Measurements from ENCODE around the gene HIVEP3.
A peak's percentile ranks its signal among the peaks of the same experiment; 100 is the strongest.

The HIVEP3 gene

GRCh38 chr1:41495210-41495948, 423.3 kb downstream of the HIVEP3 start:
- DNase-seq (ENCODE audit: low spot score), result no peak

DNA sequence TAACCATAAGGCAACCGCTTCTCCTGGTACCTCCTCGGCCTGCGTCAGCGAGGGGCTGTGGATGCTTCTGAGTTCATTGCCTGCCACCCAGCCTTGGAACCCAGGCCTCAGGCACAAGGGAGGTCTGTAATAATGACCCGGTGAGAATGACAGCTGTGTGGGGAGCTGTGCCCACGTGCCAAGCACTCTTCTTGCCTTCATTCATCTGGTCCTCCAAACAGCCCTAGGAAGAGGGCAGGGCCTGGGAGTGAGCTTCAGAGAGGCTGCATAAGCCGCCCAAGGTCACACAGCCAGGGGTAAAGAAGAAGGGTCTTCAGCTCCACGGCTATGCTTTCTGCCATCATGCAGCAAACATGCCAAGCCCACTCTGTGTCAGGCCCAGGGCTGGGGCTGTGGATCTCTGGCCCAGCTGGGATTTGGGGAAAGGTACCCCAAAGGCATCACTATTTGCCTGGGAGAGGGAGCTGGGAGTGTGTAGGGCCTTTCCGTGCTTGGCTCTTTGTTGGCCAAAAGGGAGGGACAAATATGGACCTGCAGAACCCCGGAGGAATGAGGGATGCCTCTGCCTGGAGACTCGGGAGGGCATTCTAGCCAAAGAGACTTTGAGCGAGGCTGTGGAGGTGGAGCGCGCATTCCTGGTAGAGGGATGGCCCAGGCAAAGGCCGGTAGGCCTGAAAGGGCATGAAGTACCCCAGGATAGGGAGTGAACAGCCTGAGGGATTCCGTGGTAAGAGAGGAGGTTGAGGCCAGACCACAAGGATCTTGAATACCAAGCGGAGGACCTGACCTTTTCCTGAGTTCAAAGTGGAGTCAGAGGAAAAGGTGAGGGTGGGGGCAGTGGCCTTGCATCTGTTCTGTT, 424.1 kb downstream of the HIVEP3 start:
- no peak for DNase-seq (ENCODE audit: low spot score)

DNA sequence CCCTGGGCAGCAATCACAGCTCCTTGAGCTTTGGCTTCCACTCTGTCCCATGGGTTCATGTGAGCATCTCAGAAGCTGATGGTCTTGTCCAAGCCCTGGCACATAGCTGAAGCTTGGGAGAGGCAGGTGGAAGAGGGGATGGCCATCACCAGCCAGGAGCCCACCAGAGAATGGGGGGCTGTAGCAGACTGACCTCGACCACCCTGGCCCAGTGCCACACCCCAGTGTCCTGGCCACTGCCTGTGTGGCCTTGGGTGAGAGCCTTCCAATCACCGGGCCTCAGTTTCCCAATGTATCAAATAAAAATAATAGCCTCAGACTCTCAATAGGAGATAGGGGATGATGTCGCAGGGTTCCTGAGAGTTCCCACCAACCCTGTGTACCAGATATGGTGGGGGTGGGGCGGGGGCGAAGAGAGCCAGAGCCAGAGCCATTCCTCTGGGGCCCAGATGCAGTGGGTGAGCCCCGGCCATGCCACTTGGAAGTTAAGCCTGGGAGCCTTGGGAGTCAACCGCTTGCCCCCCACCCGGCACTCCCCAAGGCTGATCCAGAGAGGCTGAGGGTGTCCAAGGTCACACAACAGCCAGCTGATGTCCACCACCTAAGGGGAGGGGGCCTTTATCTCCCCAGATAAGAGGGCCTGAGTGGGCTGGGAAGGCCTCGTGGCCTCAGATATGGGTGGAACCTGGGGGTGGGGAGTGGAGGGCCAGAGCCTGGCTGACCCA, 424.9 kb downstream of the HIVEP3 start:
- DNase-seq (ENCODE audit: low spot score), result no peak

DNA sequence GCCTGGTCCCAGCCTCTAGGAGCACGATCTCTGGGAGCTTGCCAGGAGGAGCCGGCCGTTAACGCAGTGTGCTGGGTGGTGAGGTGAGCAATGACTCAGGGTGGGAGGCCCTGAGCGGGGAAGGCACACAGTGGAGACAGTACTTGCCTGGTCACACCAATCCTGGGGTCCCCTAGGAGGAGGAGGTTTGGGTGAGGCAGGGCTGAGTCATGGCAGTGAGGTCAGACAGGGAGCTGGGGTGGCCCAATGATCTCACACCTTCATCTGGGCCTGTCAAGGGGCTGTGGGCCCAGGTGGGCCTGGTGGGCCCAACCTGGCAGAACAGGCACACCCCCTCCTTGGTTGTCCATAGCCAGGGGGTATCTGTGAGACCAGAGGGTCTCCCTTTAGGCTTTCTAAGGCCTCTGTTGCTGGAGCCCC, 425.6 kb downstream of the HIVEP3 start:
- DNase-seq (ENCODE audit: low spot score), result no peak

DNA sequence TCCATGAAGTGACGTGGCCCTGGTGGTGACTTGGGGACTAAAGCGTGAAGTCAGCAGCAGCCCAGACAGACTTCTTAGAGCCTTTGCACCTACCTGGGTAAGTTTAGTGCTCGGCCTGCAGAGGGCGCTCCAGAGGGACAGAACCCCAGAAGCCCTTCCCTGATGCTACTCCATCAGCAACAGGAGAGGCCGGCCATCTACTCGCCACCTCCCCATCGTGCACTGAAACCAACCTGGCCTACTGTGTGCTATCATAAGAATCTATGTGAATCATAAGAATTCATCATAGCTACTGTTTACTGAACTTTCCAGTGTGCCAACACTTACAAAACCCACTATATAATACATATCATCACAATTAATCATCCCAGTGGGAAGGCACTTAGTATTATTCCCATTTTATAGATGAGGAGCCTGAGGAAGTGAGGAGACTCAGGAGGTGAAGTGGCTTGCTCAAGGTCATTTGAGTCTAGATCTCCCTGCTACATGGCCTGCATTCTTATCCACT, 426.3 kb downstream of the HIVEP3 start:
- DNase-seq (ENCODE audit: low spot score), result no peak

- no peak for DNase-seq (ENCODE audit: low spot score)
Observed at GRCh38 chr1:41490911-41491310, 427.8 kb downstream of the HIVEP3 start.

GRCh38 chr1:41489561-41489960, 429.2 kb downstream of the HIVEP3 start:
- no peak for DNase-seq (ENCODE audit: low spot score)

- DNase-seq (ENCODE audit: low spot score), result no peak
Observed at GRCh38 chr1:41488040-41488951, 430.4 kb downstream of the HIVEP3 start.

DNA sequence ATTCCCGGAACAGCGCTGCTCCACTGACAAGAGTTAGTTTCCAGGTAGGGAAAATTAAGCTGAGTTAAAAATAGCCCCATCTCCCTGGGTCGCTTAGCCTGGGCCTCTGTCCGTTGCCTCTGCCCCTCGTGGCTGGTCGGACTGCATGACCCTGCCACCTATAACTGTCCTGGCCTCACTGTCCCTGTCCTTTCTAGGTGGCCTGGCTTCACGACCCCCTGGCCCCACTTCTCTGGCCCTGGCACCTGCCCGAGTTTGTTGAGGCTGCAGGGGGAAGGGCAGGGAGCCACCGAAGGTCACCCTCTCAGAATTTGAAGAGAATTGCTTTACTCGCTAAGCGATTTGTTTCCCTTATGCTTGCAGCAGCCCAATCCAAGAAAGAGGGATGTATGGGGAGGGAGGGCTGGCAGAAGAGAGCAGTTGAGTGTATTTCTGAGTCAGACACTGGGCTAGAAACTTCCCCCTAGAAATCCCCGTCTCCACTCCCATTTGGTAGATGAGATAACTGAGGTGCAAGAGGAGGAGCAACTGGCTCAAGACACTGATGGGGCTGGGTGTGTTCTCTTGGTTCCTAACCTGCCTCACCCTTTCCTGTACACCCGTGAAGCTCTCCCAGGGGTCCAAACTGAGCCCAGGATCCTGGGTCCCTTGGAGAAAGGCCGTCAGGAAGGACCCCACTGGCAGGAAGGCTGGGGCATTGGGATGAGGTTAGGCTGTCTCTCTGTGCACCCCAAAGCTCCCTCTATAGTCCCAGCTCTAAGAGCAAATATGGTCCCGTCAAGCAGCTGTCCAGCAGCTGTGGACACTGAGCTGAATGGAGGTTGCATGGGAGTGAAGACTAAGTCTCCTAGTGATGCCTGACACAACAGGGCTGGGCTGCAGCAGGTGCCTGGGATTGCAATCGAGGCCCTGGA, 431.3 kb downstream of the HIVEP3 start:
- DNase-seq (ENCODE audit: low spot score), result no peak

- no peak for DNase-seq (ENCODE audit: low spot score)
Observed at GRCh38 chr1:41486371-41487125, 432.2 kb downstream of the HIVEP3 start.

GRCh38 chr1:41486053-41486370, 432.7 kb downstream of the HIVEP3 start:
- DNase-seq (ENCODE audit: low spot score), result no peak

DNA sequence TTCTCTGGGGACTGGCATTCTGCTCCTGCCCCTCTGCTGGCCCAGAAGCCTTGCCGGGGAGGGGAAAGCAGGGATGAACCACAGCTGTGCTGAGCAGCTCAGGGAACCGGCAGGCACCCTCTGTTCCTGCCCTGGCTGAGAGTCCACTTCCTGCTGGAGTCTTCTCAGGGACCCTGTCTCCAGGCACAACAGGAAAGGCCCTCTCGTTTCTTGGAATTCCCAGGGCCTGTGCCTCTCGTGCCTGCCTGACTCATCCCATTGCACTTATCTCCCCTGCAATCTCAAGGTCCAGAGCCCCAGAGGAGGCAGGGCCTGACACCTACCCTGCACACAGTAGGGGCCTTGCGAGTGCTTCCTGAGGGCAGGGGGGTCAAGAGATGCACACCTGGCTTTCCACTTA, 433.1 kb downstream of the HIVEP3 start:
- DNase-seq (ENCODE audit: low spot score), result no peak

GRCh38 chr1:41484402-41485241, 434.1 kb downstream of the HIVEP3 start, which contains the start of gene EDN2:
Gene EDN2, minus strand, starts transcription at chr1:41484683. Its CDS starts 82 bp downstream, at chr1:41484601.
- peak; percentile 77 for DNase-seq (ENCODE audit: low spot score)

DNA sequence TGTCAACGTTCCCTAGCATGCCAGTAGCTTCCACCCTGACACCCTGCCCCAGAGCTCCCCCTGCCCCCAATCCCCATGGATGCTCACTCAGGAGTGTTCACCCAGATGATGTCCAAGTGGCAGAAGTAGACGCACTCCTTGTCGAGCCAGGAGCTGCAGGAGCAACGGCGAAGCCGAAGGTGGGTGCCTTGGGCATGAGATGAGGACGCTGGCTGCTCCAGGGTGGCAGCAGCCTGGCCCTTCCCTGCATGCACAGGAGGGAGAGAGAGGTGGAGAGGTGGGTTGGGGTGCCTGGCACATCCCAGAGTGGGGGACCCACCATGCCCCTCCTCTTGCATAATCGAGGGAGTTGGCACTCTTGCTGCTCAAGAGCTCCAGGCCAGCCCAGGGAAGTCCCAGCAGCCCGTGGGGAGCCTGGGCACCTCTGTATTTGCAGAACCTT, 434.7 kb downstream of the HIVEP3 start:
- DNase-seq (ENCODE audit: low spot score), result no peak

DNA sequence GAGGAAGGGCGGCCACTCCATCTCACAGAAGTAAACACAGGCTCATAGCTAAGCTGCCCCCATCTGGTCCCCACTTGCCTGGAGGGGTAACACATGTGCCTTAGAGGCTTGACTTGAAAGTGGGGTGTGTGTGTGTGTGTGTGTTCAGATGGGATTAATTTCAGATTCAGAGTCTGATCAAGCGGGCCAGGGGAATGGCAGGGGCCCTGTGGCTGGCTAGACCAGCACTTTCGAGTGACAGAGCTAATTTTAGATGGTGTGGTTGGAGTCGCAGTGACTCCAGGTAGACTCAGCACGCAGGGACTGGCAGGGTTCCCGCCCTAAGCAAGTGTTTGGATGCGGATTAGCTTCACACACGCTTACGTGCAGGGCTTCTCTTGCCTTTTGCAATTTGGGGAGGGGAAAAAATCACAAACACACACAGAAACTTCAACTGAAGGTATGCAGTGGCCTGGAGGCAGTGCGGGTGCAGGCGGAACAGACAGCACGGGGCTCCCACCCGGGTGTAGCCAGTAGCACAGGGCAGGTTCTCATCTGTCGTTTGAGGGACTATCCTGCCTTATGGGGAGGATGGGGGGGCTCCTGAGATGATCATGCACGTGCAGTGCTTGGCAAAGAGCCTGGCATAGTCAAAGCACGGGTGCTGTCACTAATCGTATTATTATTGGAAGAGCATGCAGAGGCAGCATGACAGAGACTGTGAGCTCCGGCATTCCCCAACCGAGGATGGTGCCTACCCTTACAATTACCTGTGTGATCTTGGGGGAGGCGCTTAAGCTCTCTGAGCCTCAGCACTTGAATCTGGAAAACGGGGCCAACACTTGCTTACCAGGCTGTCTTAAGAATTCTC, 435.5 kb downstream of the HIVEP3 start:
- no peak for DNase-seq (ENCODE audit: low spot score)

DNA sequence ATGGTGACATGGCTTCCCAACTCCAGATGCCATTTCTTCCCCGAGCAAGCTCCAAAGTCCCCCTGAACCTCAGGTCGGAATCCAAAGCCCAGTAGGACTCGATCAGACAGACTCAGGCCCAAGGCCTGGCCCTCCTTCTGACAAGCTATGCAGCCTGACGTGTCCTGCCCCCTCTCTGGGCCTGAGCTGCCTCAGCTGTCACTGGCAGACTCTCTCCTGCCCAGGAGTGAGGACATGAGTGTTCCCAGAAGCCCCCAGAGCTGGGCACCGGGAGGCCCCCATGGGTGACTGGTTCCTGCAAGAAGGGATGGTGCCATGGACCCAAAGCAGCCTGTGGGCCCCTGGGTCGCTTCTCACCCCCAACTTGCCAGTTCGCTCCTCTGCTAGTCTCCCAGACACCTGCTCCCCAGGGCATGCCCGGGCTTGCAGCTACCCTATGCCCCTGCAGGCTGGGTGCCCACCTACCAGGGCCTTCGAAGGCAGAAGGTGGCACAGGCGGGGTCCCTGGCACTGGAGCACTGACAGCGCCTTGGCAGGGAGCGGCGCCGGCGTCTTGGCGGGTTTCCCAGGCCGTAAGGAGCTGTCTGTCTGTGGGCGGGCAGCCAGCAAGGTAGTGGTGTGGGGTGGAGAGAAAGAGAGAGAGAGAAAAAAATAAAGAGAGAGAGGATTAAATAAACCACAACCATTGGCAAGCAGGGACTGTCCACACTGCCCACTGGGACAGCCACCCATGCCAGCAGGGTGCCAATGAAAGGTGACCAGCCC, 436.5 kb downstream of the HIVEP3 start:
- peak; percentile 84 for DNase-seq (ENCODE audit: low spot score)
